ENCODE results near the gene RNF150.

RNF150 gene

DNA sequence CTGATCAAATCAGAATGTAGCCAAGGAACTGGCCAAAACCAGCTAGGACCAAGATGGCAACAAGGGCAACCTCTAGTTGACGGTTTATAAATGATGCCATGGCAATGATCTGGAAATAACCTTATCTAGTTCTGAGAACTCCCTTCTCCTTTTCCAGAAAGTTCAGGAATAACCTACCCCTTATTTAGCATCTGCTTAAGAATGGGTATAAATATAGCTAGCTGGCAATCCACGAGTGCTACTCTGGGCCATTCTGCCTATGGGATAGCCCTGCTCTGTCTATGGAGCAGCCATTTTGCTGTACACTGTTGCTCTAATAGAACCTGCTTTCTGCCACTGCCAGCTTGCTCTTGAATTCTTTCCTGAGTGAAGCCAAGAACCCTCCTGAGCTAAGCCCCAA is 192.7 kb downstream of the RNF150 start:
- Mint-ChIP-seq H3K4me3 (no peak overlapping the region), H3K27me3 (peaks cover 9% of the 10 kb centered on the region), H3K27ac (no peak overlapping the region), H3K36me3 (no peaks in the 10 kb centered on the region), H3K9me3 (no peaks in the 10 kb centered on the region), H3K4me1 (no peaks in the 10 kb centered on the region)
- ATAC-seq (ENCODE audit: low read depth), result no peak
- no peak for DNase-seq (ENCODE audit: low spot score in 2 of 2)

GRCh38 chr4:140937866-140938265 is 195.4 kb downstream of the RNF150 start:
- H3K4me1 Mint-ChIP-seq, result no peaks in the 10 kb centered on the region
- no peaks in the 10 kb centered on the region for H3K36me3 Mint-ChIP-seq
- H3K27me3 Mint-ChIP-seq, result peaks cover 4% of the 10 kb centered on the region
- no peaks in the 10 kb centered on the region for H3K9me3 Mint-ChIP-seq
- ATAC-seq (ENCODE audit: low read depth), result no peak
- H3K4me3 Mint-ChIP-seq, result no peak overlapping the region
- no peak for DNase-seq (ENCODE audit: low spot score in 2 of 2)
- no peak overlapping the region for H3K27ac Mint-ChIP-seq

- H3K36me3 Mint-ChIP-seq, result no peaks in the 10 kb centered on the region
- DNase-seq (ENCODE audit: low spot score in 2 of 2) (no peak), ATAC-seq (ENCODE audit: low read depth) (no peak)
- H3K4me1 Mint-ChIP-seq, result peaks cover 2% of the 10 kb centered on the region
- H3K9me3 Mint-ChIP-seq, result no peaks in the 10 kb centered on the region
- no peak overlapping the region for H3K4me3 Mint-ChIP-seq
- H3K27ac Mint-ChIP-seq, result no peak overlapping the region
- H3K27me3 Mint-ChIP-seq, result peaks cover 11% of the 10 kb centered on the region
Measured at GRCh38 chr4:140935254-140935653, 198.0 kb downstream of the RNF150 start.

DNA sequence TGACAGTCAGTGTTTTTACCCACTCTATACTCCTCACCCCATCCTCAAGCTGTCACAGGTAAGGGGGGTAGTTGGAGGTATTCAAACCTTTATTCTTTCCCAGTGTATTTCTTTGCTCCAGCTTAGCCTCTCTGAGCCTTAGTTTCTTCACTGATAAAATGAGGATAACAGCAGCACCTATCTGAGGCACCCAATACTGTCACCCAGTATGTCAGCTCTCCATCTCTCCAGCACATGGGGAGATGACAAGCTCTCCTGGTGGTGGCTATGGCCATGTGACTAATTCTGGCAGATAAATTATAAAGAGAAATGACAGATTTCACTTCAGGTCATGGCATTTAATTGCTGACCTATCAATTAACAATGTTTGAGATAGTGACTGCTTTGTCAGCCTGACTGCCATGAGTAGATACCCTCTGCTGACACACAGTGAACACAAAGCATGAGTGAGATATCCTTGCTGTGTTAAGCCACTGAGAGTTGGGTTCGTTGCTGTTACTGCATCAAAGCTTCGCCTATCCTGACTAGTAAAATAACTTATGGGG is 200.7 kb downstream of the RNF150 start:
- peaks cover 9% of the 10 kb centered on the region for H3K27me3 Mint-ChIP-seq
- H3K36me3 Mint-ChIP-seq, result no peaks in the 10 kb centered on the region
- ATAC-seq (ENCODE audit: low read depth) (no peak), DNase-seq (ENCODE audit: low spot score in 2 of 2) (no peak)
- no peak overlapping the region for H3K4me3 Mint-ChIP-seq
- no peaks in the 10 kb centered on the region for H3K9me3 Mint-ChIP-seq
- no peak overlapping the region for H3K27ac Mint-ChIP-seq
- H3K4me1 Mint-ChIP-seq, result peaks cover 2% of the 10 kb centered on the region

DNA sequence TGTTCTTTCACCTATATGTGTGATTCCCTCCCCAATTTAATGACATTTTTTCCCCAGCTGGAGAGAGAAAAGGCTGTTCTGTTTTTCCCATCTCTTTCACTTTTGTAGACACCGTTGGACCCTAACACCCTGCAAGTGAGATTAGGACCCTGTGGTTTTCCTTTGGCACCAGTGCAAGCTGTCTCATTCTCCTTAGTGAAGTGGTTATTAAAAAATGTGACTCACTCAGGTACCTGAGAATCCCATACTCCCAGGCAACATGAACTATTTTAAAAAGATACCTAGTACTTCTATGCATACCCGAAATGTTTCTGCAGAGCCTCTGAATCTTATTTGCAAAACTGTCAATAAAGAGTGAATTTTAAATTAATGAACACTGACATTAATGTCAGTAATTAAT is 201.4 kb downstream of the RNF150 start:
- no peak for DNase-seq (ENCODE audit: low spot score in 2 of 2)
- Mint-ChIP-seq H3K36me3 (no peaks in the 10 kb centered on the region), H3K4me3 (no peak overlapping the region), H3K4me1 (peaks cover 2% of the 10 kb centered on the region), H3K27me3 (peaks cover 9% of the 10 kb centered on the region), H3K27ac (no peak overlapping the region), H3K9me3 (no peaks in the 10 kb centered on the region)
- no peak for ATAC-seq (ENCODE audit: low read depth)

- DNase-seq (ENCODE audit: low spot score in 2 of 2), result no peak
- no peak for ATAC-seq (ENCODE audit: low read depth)
- Mint-ChIP-seq H3K9me3 (no peaks in the 10 kb centered on the region), H3K4me1 (peaks cover 2% of the 10 kb centered on the region), H3K27ac (no peak overlapping the region), H3K27me3 (peaks cover 9% of the 10 kb centered on the region), H3K36me3 (no peaks in the 10 kb centered on the region), H3K4me3 (no peak overlapping the region)
Measured at GRCh38 chr4:140930557-140930956, 202.7 kb downstream of the RNF150 start.

DNA sequence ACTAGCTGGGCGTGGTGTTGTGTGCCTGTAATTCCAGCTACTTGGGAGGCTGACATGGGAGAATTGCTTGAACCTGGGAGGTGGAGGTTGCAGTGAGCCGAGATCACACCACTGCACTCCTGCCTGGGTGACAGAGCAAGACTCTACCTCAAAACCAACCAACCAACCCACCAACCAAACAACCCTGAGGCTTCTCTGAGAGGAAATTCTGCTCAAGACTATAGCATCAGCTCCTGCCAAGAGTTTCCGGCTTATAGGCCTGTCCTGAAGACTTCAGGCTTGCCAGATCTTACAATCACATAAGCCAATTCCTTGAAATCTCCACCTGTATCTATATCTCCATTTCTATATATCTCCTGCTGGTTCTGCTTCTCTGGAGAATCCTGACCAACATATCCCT is 203.3 kb downstream of the RNF150 start:
- Mint-ChIP-seq H3K27me3 (peaks cover 9% of the 10 kb centered on the region), H3K27ac (no peak overlapping the region), H3K36me3 (no peaks in the 10 kb centered on the region)

GRCh38 chr4:140928880-140929279 is 204.4 kb downstream of the RNF150 start:
- Mint-ChIP-seq H3K4me3 (no peak overlapping the region), H3K27ac (no peak overlapping the region), H3K27me3 (peaks cover 9% of the 10 kb centered on the region), H3K4me1 (peaks cover 2% of the 10 kb centered on the region), H3K36me3 (no peaks in the 10 kb centered on the region), H3K9me3 (no peaks in the 10 kb centered on the region)
- DNase-seq (ENCODE audit: low spot score in 2 of 2), result no peak
- ATAC-seq (ENCODE audit: low read depth), result no peak

More for the DNA sequence above, 203.3 kb downstream of the RNF150 start:
- H3K4me1 Mint-ChIP-seq, result peaks cover 2% of the 10 kb centered on the region
- no peaks in the 10 kb centered on the region for H3K9me3 Mint-ChIP-seq
- H3K4me3 Mint-ChIP-seq, result no peak overlapping the region
- DNase-seq (ENCODE audit: low spot score in 2 of 2) (no peak), ATAC-seq (ENCODE audit: low read depth) (no peak)

DNA sequence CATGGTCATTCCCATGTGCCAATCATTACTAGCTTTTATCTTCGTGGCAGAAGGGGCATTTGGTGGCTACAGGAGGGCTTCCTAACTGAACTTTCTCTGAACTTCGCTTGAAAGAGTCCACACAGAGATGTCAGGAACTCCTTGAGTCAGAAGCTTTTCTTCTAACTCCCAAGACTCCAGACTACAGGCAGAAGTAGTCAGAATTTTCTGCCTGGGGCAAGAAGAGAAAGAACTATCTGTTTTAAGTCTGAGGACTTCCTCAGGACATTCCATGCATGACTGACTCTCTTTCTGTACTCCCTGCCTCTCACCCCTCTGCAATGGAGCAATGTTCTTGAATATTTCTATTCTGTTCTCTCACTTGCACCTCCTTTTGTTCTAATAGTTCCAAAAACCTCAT is 206.6 kb downstream of the RNF150 start:
- Mint-ChIP-seq H3K27me3 (peaks cover 3% of the 10 kb centered on the region), H3K9me3 (no peaks in the 10 kb centered on the region), H3K36me3 (no peaks in the 10 kb centered on the region), H3K4me3 (no peak overlapping the region), H3K27ac (no peak overlapping the region), H3K4me1 (no peaks in the 10 kb centered on the region)
- ATAC-seq (ENCODE audit: low read depth) (no peak), DNase-seq (ENCODE audit: low spot score in 2 of 2) (no peak)

DNA sequence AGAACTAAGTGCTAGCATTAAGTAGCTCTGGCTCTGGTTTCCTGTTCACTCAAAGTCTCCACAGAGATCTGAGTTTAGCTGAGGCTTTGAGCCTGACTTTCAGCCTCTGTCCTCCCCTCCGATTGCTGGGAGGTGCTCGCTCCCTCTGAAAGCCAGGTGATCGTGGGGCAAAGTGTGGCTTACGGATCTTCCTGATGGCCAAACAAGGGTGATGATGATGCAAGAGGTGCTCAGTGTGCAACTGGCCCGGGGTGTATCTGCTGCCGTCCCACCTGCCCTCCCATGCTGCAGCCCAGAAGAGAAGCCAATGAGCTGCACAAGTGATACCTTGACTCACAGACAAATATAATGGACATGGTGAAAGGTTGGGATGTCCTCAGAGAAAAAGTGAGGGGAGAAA is 207.9 kb downstream of the RNF150 start:
- no peak for ATAC-seq (ENCODE audit: low read depth)
- DNase-seq (ENCODE audit: low spot score in 2 of 2), result no peak
- Mint-ChIP-seq H3K27ac (no peak overlapping the region), H3K4me3 (no peak overlapping the region), H3K4me1 (no peaks in the 10 kb centered on the region), H3K9me3 (no peaks in the 10 kb centered on the region), H3K27me3 (peaks cover under 1% of the 10 kb centered on the region), H3K36me3 (no peaks in the 10 kb centered on the region)

DNA sequence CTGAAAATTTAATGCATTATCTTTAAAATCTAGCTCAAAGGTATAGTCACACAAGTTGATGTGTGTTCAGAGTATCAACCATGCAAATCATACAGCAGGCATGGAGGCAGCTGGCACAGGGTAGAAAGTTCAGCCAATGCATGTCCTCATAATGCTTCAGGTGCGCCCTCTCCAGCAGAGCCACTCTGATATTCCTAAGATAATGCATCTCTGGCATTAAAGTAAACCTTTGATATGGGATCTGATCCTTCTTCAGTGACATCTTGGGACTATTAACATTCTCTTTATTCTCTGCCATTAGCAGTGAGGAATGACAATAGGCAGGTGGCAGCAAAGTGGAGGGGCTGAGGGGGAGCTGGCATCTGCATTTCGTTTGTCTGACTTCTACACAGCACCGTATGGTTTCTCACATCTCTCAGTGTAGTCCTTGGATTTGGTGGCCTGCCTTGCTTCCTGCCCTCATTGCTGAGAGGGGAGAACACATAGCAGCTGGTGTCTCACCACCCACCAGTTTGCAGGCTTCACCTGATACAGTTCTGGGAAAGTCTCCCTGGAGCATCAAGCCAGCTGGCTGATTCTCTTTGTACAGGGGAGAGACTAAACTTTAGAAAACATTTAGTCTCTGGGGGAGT is 208.4 kb downstream of the RNF150 start:
- no peaks in the 10 kb centered on the region for H3K27me3 Mint-ChIP-seq
- no peak for ATAC-seq (ENCODE audit: low read depth)
- no peak for DNase-seq (ENCODE audit: low spot score in 2 of 2)
- H3K4me3 Mint-ChIP-seq, result no peak overlapping the region
- H3K27ac Mint-ChIP-seq, result no peak overlapping the region
- no peaks in the 10 kb centered on the region for H3K9me3 Mint-ChIP-seq
- H3K4me1 Mint-ChIP-seq, result no peaks in the 10 kb centered on the region
- no peaks in the 10 kb centered on the region for H3K36me3 Mint-ChIP-seq

DNA sequence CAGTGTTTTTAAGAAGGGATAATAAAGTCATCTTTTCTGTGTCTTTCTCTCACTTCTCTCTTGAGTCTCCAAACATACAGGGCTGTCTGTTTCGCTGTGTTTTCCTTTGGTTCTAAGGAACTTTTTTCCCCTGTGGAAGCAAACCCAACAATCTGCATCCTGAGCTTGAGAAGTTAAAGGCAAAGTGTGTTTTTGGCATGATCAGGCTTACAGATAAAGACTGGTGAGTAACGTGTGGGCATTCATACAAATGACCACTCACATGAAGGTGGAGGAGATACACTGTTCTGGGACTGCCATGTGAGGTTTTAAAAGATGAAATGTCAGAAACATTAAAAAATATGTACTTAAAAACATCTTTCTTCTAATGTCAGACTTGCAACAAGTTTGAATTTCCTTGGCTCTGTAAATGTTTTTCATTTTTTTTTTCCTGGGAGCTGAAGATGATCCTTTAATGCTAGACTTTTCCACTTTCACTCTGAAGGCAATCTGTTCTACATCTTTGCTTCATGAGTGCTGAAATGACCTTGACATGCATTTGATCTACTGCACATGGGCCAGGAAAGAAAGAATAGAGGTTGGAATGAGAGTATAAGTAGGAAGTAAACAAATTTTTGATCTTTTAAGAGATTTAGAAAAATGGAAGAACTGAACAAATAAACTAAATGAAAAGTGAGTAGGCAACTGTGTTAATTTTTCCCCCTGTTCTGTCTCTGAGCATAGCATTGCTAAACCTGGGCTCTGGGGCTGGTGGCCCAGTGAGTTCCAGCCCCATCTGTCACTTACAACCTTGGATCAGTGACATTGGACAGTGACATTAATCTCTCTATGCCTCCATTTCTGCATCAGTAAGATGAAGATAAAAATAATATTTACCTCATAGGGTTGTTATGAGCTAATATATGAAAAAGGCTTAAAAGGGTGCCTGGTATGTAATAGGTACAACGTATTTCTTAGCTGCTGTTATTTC is 226.0 kb downstream of the RNF150 start:
- Mint-ChIP-seq H3K27ac (no peak overlapping the region), H3K27me3 (peaks cover 5% of the 10 kb centered on the region), H3K36me3 (no peaks in the 10 kb centered on the region), H3K4me1 (no peaks in the 10 kb centered on the region), H3K4me3 (no peak overlapping the region), H3K9me3 (no peaks in the 10 kb centered on the region)
- ATAC-seq (ENCODE audit: low read depth) (no peak), DNase-seq (ENCODE audit: low spot score in 2 of 2) (no peak)

DNA sequence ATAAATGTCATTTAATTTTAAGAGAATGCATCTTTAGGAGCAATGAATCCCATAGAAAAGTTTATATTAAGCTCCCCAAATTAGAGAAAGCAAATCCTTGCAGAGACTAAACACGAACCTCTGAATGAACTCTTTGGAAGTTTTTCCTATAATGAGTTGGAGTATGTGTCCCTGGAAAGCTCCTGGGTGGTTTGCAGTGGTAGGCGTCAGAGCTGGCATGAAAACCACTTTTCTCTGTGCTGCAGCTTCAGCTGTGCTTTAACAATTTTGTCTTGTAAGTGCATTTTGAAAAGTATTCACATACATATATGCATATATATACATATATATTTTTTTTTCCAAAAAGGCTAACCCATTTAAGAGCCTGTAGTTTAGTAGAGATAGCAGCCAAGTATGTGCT is 228.4 kb downstream of the RNF150 start:
- H3K27ac Mint-ChIP-seq, result no peak overlapping the region
- no peaks in the 10 kb centered on the region for H3K36me3 Mint-ChIP-seq
- ATAC-seq (ENCODE audit: low read depth) (no peak), DNase-seq (ENCODE audit: low spot score in 2 of 2) (no peak)
- H3K9me3 Mint-ChIP-seq, result no peaks in the 10 kb centered on the region
- H3K27me3 Mint-ChIP-seq, result peaks cover 8% of the 10 kb centered on the region
- H3K4me1 Mint-ChIP-seq, result no peaks in the 10 kb centered on the region
- no peak overlapping the region for H3K4me3 Mint-ChIP-seq

Measured in memory B cell (primary cell).